Stimulated activated CD4-positive, alpha-beta T cell treated with anti-CD3 and anti-CD28 coated beads, Interleukin-4, amount 100 ng/mL, for 48 hours (primary cell): ENCODE measurements around the gene BDKRB1.
"Not testable (repeated sequence)": the region's sequence is repeated elsewhere in the genome, so short reads cannot be mapped to it uniquely, and the experiment has no call there.

Experiments
- DNase-seq, 2 donors: peaks; one replicate each; pipeline ENCODE4 v3.0.0-alpha.2; 2020; ENCODE audit warnings: low read depth in 2 of 2

Gene BDKRB1

GRCh38 chr14:96233661-96234060 is 22.3 kb upstream of the BDKRB1 start:
- DNase-seq: no peak

- DNase-seq: no peak
Measured at GRCh38 chr14:96235426-96235825, 20.6 kb upstream of the BDKRB1 start.

- DNase-seq: no peak
Measured at GRCh38 chr14:96237641-96238040, 18.4 kb upstream of the BDKRB1 start.

GRCh38 chr14:96238676-96239265 is 17.2 kb upstream of the BDKRB1 start:
- DNase-seq: no peak

- no peak for DNase-seq
Measured at GRCh38 chr14:96239711-96240141, 16.3 kb upstream of the BDKRB1 start.

- DNase-seq: no peak
Measured at GRCh38 chr14:96240641-96241040, 15.4 kb upstream of the BDKRB1 start.

DNA sequence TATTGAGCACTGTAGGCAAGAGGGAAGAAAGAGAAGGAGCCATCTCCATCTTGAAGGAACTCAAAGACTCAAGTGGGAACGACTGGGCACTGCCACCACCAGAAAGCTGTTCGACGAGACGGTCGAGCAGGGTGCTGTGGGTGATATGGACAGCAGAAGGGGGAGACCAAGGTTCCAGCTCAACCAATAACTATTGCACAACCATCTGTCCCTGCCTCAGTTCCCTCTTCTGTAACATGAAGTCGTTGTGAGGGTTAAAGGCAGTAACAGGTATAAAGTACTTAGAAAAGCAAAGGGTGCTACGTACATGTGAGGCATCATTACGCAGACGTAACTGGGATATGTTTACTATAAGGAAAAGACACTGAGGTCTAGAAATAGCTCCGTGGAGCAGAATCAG is 13.9 kb upstream of the BDKRB1 start:
- DNase-seq: no peak

- DNase-seq: no peak
Measured at GRCh38 chr14:96243785-96244184, 12.2 kb upstream of the BDKRB1 start.

DNA sequence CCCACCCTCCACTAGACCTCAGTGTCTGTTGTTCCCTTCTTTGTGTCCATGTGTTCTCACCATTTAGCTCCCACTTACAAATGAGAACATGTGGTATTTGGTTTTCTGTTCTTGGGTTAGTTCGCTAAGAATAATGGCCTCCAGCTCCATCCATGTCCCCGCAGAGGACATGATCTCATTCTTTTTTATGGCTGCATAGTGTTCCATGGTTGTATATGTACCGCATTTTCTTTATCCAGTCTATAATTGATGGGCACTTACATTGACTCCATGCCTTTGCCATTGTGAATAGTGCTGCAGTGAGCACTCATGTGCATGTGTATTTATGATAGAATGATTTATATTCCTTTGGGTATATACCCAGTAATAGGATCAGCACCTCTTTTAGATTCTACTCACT is 10.9 kb upstream of the BDKRB1 start:
- not testable (repeated sequence) for DNase-seq

DNA sequence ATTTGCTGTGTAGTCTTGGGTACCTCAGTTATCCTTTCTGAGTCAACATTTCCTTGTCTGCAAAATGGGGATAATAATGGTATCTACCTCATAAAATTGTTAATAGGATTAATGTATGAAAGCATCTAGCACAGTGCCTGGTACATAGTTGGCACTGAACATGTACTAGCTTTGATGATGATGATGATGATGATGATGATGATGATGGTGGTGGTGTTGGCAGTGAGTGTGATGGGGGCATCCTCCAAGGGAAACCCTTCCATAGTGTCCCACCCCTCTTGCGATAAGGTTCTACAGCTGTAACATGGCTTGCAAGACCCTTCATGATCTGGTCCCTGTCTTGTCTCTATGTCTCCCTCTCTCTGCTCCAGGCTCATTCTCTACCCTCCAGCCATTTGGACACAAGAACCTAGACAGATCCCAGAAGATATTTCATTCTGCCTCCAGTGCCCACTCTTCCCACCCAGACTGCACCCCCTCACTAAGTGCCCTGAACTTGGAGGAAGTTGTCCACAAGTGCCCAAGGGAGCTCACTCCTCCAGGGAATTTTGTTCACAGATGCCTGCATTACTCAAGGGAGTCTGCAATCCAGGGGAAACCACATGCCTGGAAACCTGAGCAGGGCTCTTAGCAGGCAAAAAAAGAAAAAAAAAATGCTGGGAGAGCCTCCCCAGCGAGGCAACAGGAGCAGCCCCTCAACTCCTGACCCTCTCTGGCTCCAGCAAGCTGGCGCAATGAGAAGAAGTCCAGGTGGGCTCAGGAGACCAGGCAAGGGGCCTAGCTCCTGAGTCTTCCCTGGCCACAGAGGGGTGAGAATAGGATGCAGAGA is 10.1 kb upstream of the BDKRB1 start:
- no peak for DNase-seq

DNA sequence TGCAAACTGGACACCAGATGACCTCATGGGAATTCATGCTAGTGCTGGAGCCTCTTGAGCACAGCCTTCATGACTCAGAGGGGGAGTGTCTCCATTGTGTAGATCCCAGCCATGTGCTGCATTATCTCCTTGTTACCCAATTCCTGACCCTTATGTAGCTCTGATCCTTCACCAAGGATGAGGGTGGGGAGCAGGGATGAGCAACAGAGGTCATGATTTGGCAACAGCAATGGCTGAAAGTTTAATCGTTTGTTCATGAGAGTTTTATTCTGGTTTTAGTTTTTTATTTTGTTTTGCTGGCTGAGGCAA is 9.5 kb upstream of the BDKRB1 start:
- no peak for DNase-seq

DNA sequence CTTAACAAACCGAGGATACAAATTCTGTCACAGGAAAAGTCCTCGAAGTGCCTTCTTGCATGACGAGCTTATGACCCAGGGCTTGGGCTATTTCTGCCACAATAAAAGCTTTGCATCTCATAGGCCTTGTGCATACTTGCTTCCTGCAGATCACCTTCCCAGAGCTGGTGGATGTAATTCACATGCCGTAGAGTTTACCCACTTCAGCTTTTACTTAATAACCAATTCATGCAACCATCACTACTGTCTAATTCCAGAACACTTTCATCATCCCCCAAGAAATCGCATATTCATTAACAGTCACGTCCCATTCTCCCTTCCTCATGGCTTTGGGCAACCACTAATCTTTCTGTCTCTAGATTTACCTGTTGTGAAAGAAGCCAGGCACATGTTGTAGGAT is 9.0 kb upstream of the BDKRB1 start:
- DNase-seq: no peak

GRCh38 chr14:96249029-96249428 is 7.0 kb upstream of the BDKRB1 start:
- no peak for DNase-seq

- no peak for DNase-seq
Measured at GRCh38 chr14:96250485-96250884, 5.5 kb upstream of the BDKRB1 start.

DNA sequence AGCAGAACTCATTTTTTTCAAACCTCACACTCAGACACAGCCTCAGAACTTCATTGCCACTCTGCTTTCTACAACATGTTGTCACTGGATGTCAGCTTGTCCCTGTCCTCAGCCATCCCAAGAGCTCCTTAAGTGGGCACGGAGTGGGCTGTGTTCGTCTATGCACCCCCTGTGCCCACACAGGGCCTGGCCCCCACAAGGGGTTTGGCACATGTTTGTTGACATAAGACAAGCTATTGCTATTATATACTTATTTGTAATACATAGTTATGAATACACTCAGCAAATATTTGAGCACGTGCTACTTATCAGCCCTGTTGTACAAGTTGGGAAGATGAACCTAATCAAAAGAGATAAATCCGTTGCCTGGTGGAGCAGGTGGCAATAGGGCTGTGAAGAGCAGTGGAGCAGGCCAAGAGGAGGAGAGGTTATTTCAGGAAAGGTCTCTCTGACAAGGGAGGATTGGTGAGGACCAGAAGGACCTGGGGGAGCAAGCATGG is 4.3 kb upstream of the BDKRB1 start:
- no peak for DNase-seq

- DNase-seq: no peak
Measured at GRCh38 chr14:96252323-96252998, 3.5 kb upstream of the BDKRB1 start.

DNA sequence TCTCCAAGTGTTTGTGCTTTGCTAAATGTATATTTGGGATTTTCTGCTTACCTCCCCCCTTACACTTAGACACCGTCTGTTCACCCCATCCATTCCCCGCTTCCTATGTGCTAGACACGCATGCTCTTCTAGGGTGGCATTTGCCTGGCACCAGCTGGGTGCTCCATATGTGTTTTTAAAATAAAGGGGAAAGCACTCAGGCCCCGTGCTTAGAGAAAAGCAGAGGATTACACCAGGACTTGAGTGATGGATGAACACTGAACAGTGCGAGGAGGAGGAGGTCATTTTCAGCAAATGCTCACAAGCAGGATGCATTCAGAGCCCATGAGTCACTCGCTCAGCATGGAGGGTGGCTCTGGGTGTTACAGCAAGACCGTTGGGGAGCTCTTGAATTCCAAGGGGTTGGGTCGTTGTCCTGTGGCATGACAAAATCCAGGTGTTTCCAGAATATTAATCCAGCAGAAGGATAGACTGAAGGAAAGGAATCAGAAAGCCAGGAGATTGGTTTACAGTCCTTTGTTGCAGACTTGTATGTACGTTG is 2.9 kb upstream of the BDKRB1 start:
- DNase-seq: no peak

GRCh38 chr14:96254687-96255086 is 1.3 kb upstream of the BDKRB1 start:
- no peak for DNase-seq

DNA sequence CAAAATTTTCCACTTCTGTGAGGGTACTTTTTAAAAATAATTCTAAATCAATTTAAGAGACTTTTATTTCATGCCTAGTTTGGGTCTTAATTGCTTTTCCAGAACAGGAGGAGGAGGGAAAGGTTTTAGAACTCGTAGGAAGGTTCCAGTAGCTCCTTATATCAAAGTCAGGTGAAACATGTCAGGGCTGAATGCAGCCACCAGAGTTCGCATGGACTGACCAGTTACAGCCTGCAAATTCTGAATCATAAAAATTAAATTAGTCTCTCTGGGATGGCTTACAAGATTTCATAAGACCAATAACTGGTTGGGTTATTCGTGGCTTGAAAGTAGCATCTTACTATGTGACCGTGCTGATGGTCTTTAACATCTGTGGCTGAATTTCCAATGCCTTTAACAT is 397 bp downstream of the BDKRB1 start:
- DNase-seq: no peak

DNA sequence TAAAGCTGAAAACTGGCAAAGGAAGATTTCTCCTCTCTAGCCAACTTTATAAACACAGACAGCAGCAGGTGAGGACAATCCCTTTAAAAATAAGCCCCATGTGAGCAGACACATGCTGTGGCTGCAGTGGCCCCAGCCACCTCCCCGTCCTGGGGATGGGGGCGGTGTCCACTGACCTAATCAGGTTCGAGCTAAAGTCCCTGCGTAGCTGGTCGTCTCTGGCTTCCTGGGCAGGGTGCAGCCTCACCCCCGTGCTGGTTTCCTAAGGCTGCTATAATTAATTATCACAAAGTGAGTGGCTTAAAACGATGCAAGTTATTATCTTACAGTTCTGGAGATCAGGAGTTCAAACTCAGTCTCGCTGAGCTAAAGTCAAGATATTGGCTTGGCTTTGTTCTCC is 1.0 kb downstream of the BDKRB1 start:
- DNase-seq: no peak

DNA sequence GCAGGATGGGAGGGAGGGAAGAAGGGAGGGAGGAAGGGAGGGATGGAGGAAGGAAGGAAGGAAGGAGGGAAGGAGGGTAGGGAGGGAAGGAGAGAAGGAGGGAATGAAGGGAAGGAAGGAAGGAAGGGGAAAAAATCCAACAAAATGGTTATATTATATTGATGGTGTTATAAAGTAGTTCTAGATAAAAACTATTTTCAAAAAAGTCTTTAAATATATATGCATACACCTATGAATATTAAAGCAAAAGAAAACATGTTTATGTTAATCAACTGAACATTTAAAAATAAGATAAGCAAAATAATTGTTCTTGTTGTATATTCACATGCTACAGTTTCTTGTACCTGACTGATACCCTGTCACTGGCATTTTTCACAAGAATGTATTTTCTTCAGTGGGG is 1.9 kb downstream of the BDKRB1 start:
- no peak for DNase-seq

DNA sequence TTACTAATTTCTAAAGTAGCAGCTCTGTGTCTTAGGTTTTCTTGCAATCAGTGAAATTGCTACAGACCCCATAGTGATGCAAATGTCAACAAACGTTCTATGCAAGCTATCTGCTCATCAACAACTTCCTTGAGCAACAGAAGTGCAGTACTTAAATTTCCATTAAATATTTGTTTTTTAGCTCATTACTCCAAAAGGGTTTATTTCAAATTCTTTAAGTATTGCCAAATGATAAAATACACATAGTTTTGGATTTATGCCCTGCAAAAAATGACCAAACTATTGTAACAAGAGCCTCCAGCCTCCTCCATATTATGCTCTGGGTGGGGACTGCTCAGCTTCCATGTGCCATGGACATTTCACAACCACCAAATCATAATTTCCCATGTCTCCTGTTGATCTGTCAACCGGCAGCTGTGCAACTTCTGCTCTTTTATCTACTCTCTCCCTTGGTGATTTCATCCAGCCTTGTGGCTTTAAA is 4.4 kb downstream of the BDKRB1 start:
- no peak for DNase-seq

- DNase-seq: no peak
Measured at GRCh38 chr14:96261053-96261452, 5.0 kb downstream of the BDKRB1 start.
